Body of pancreas (tissue), 4 donors: Measurements from ENCODE around the gene C6orf15. TPM values are rescaled to one million over a fixed set of nuclear protein-coding genes. Genes with fewer than 3 reads are reported as not detected.

ENCODE experiments used
- ATAC-seq: fragments of 150-250 bp; one replicate; pipeline ENCODE4 v1.9.1; 2016
- DNase-seq, 4 donors: peaks; one replicate each; pipeline ENCODE4 v3.0.0-alpha.2; 2019
- H3K27ac ChIP-seq, 4 donors: fragments of 200-600 bp; sonication (generic); 1 replicate in 3 of 4; 2 replicates in 1 of 4; pipeline versions ENCODE4 v1.5.1 to v1.6.1; 2016 to 2019; ENCODE audit warnings: mild to moderate bottlenecking in 1 of 4, mixed read lengths in 1 of 4, moderate library complexity in 1 of 4
- H3K27me3 ChIP-seq, 2 donors: fragments of 200-600 bp; sonication (generic); one replicate each; pipeline ENCODE4 v1.6.0; 2016; ENCODE audit warnings: mild to moderate bottlenecking in 1 of 2
- H3K36me3 ChIP-seq, 2 donors: fragments of 200-600 bp; sonication (generic); replicated peaks in 1 of 2; 2 replicates each; pipeline ENCODE4 v1.5.1; 2016; ENCODE audit warnings: low read depth in 2 of 2; ENCODE audit not compliant: insufficient read depth in 1 of 2
- H3K4me1 ChIP-seq: fragments of 200-600 bp; sonication (generic); one replicate; pipeline ENCODE4 v1.6.0; 2016
- H3K4me3 ChIP-seq, 2 donors: fragments of 200-600 bp; sonication (generic); 1 replicate in 1 of 2; 2 replicates in 1 of 2; pipeline ENCODE4 v1.5.1; 2016 to 2019
- H3K9me3 ChIP-seq, 3 donors: fragments of 200-600 bp; sonication (generic); 1 replicate in 2 of 3; 2 replicates in 1 of 3; pipeline ENCODE4 v1.5.1; 2016
- POLR2A ChIP-seq, 3 donors: fragments of 450-650 bp; IDR thresholded peaks; one replicate each; pipeline ENCODE4 v1.6.1; 2016; ENCODE audit warnings: antibody characterized with exemption in 3 of 3, mild to moderate bottlenecking in 2 of 3
- WGBS, 2 donors: methylation state at CpG; one replicate each; pipeline ENCODE4 v1.1.5; 2017; 5-methylcytosine and 5-hydroxymethylcytosine counted together
- intact Hi-C: fragments of 100-400 bp; cut with DNase I; formaldehyde crosslinking; loops from one replicate; pipeline ENCODE4 v1.15.1; 2023
- total RNA-seq, 2 donors: library from RNA; depleted of rRNA; stranded (reverse); fragments of >200 nt; gene quantifications; one replicate each; pipeline ENCODE4 v1.1.0, GENCODE V29; 2016
- TF ChIP-seq, protein P1 (sequence below), 7 experiments: fragments of 450-650 bp in 4 of 7; fragments of 200-600 bp in 3 of 7; sonication (generic) in 3 of 7; IDR thresholded peaks; one replicate each; pipeline ENCODE4 v1.5.1; 2016 to 2019; ENCODE audit warnings: antibody characterized with exemption in 7 of 7

C6orf15 gene
- total RNA-seq, 2 donors from 2014 or later: not detected

DNA sequence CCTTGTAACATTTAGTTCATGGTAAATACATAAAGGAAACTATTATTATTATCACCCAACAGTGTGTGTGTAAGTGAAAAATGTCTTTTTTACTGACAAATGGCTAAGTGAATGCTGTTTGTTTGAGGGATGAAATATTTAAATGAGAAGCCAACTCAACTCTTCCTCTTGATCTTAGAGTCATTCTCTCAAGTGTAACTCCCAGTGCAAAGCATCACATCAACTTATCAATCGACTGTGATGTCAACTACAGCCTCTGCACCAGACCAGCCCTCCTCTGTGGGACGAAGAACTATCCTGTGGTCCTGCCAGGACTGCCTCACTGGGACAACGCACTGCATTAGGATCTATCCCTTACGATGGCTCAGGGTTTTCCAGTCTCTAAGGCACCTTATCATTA, 5.3 kb downstream of the C6orf15 start:
- Histone ChIP-seq H3K4me1 (no peaks in the 10 kb centered on the region), H3K27ac (no peak overlapping the region), H3K9me3 (no peaks in the 10 kb centered on the region), H3K4me3 (no peak overlapping the region), H3K36me3 (no peaks in the 10 kb centered on the region), H3K27me3 (no peaks in the 10 kb centered on the region)
- DNase-seq: no peak
- intact Hi-C loops: no loop called here
- ATAC-seq: no peak
- no peak for TF ChIP-seq POLR2A (IDR thresholded peaks at IDR 0.05)
- TF ChIP-seq, protein P1, sequence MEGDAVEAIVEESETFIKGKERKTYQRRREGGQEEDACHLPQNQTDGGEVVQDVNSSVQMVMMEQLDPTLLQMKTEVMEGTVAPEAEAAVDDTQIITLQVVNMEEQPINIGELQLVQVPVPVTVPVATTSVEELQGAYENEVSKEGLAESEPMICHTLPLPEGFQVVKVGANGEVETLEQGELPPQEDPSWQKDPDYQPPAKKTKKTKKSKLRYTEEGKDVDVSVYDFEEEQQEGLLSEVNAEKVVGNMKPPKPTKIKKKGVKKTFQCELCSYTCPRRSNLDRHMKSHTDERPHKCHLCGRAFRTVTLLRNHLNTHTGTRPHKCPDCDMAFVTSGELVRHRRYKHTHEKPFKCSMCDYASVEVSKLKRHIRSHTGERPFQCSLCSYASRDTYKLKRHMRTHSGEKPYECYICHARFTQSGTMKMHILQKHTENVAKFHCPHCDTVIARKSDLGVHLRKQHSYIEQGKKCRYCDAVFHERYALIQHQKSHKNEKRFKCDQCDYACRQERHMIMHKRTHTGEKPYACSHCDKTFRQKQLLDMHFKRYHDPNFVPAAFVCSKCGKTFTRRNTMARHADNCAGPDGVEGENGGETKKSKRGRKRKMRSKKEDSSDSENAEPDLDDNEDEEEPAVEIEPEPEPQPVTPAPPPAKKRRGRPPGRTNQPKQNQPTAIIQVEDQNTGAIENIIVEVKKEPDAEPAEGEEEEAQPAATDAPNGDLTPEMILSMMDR (IDR thresholded peaks at IDR 0.05): no peak
- 56 to 63% methylated on average over 4 of the region's 4 CpGs for WGBS, 2 donors

DNA sequence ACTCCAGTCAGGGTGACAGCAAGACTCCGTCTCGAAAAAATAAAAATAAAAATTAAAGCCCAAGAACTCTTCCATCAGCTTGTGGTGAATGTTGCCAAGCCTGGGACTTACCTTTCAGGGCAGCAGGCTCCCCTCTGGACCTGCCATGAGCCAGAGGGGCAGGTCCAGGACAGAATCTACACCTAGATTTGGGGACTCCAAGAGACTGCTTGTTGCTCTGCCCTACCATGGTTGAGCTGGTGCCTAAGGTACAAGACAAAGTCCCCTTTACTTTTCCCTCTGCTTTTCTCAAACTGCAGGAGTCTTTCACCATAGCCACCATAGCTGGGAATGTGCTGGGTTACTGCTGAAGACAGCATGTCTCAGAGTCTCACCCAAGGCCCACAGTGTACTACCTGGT, 9.2 kb downstream of the C6orf15 start:
- WGBS, 2 donors: 95% methylated on average over 2 of the region's 2 CpGs; no CpG with 5 or more reads in 1 of the 2 donors
- no peaks in the 10 kb centered on the region for H3K4me1 ChIP-seq
- no peaks in the 10 kb centered on the region for H3K27me3 ChIP-seq
- no peaks in the 10 kb centered on the region for H3K36me3 ChIP-seq
- intact Hi-C loops: no loop called here
- no peak for DNase-seq
- H3K4me3 ChIP-seq: no peak overlapping the region
- no peak for TF ChIP-seq POLR2A (IDR thresholded peaks at IDR 0.05)
- TF ChIP-seq, protein P1 (IDR thresholded peaks at IDR 0.05): no peak
- no peak for ATAC-seq
- no peak overlapping the region for H3K27ac ChIP-seq
- no peaks in the 10 kb centered on the region for H3K9me3 ChIP-seq

DNA sequence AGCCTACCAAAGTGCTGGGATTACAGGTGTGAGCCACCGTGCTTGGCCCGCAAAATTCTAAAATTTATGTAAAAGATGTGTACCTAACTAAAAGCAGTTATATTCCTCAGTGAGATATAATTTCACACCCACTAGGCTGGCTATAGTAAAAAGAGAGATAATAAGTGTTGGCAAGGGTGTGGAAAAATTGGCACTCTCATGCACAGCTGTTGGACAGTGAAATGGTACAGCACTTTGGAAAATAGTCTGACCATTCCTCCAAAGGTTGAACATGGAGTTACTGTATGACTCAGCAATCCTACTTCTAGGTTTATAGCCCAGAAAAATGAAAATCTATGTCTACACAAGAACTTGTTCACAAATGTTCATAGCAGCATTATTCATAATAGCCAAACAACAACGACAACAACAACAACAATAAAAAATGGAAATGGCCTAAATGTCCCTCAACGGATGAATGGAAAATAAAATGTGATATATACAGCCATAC, 13.9 kb downstream of the C6orf15 start:
- WGBS, 2 donors: 89 to 91% methylated on average over 4 of the region's 4 CpGs
- Histone ChIP-seq H3K4me1 (peaks cover 13% of the 10 kb centered on the region), H3K4me3 (no peak overlapping the region), H3K27ac (no peak overlapping the region), H3K9me3 (no peaks in the 10 kb centered on the region), H3K27me3 (no peaks in the 10 kb centered on the region), H3K36me3 (no peaks in the 10 kb centered on the region)
- no peak for ATAC-seq
- intact Hi-C loops: no loop called here
- no peak for DNase-seq
- no peak for TF ChIP-seq POLR2A (IDR thresholded peaks at IDR 0.05)
- TF ChIP-seq, protein P1 (IDR thresholded peaks at IDR 0.05): no peak

DNA sequence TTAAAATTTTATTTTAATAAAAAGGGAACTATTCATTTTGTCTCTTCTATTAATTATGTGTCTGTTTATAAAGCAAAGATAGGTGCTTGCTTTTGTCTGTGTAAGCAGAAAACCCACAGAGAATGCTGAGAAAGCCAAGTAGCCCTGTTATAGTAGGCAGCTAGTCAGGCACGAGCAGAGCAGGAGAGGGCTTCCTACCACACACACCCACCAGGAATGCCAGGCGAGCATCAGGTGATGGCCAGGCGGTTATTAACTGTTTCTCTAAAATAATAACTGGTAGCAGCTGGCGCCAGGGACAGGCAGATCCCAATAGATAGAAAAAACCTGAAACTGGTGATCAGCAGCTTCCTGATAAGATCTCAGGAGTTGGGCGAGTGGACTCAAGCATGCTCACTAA, 15.7 kb downstream of the C6orf15 start:
- intact Hi-C loops: no loop called here
- Histone ChIP-seq H3K4me1 (peaks cover 13% of the 10 kb centered on the region), H3K36me3 (no peaks in the 10 kb centered on the region), H3K27ac (no peak overlapping the region), H3K27me3 (no peaks in the 10 kb centered on the region), H3K4me3 (no peak overlapping the region), H3K9me3 (no peaks in the 10 kb centered on the region)
- DNase-seq: no peak
- TF ChIP-seq POLR2A (IDR thresholded peaks at IDR 0.05): no peak
- TF ChIP-seq, protein P1 (IDR thresholded peaks at IDR 0.05): no peak
- ATAC-seq: no peak
- WGBS, 2 donors: 65 to 75% methylated on average over 5 of the region's 5 CpGs

DNA sequence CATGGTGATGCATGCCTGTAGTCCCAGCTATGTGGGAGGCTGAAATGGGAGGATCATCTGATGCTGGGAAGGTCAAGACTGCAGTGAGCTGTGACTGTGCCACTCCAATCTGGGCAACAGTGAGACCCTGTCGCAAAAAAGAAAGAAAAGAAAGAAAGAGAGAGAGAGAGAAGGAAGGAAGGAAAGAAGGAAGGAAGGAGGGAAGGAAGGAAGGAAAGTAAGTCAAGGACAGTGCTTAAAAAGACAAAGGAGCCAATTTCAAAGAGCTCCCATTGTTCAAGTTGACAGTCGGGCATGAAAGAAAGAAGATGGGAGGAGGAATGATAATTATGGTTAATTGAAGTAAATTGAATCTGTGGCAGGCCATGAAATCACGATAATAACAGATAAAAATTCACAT, 16.2 kb downstream of the C6orf15 start:
- Histone ChIP-seq H3K27ac (no peak overlapping the region), H3K4me1 (peaks cover 13% of the 10 kb centered on the region), H3K36me3 (no peaks in the 10 kb centered on the region), H3K27me3 (no peaks in the 10 kb centered on the region), H3K9me3 (no peaks in the 10 kb centered on the region), H3K4me3 (no peak overlapping the region)
- ATAC-seq (no peak), DNase-seq (no peak)
- WGBS, 2 donors: 75 to 77% methylated on average over 3 of the region's 3 CpGs
- intact Hi-C loops: no loop called here
- TF ChIP-seq, protein P1 (IDR thresholded peaks at IDR 0.05): no peak
- no peak for TF ChIP-seq POLR2A (IDR thresholded peaks at IDR 0.05)
